KMS-11 (cell line): ENCODE measurements around the gene TRPM1.

Experiments used
- H2AFZ ChIP-seq: fragments of 200-600 bp; sonication (generic); 2 replicates; pipeline ENCODE4 v1.6.1; 2016; ENCODE audit warnings: antibody characterized with exemption, mixed run types, low read depth
- H3K27ac ChIP-seq: fragments of 200-600 bp; sonication (generic); 2 replicates; pipeline ENCODE4 v1.6.1; 2016; ENCODE audit warnings: mild to moderate bottlenecking, mixed run types
- H3K27me3 ChIP-seq: fragments of 200-600 bp; sonication (generic); 2 replicates; pipeline ENCODE4 v1.6.1; 2017; ENCODE audit warnings: mild to moderate bottlenecking, low read depth, mixed run types, moderate library complexity; ENCODE audit not compliant: insufficient read depth
- H3K36me3 ChIP-seq: fragments of 200-600 bp; sonication (generic); 2 replicates; pipeline ENCODE4 v1.6.1; 2017; ENCODE audit warnings: mild to moderate bottlenecking, mixed run types; ENCODE audit not compliant: insufficient read depth
- H3K4me1 ChIP-seq: fragments of 200-600 bp; sonication (generic); 2 replicates; pipeline ENCODE4 v1.6.1; 2016; ENCODE audit warnings: mild to moderate bottlenecking, low read depth, mixed run types; ENCODE audit not compliant: poor library complexity, severe bottlenecking
- H3K4me2 ChIP-seq: fragments of 200-600 bp; sonication (generic); 2 replicates; pipeline ENCODE4 v1.7.0; 2016; ENCODE audit warnings: mild to moderate bottlenecking, mixed run types
- H3K4me3 ChIP-seq: fragments of 200-600 bp; sonication (generic); IDR thresholded peaks from 2 replicates; pipeline ENCODE4 v1.6.1; 2017; ENCODE audit warnings: low read depth, low read length, mixed read lengths; ENCODE audit not compliant: insufficient read depth
- H3K79me2 ChIP-seq: fragments of 200-600 bp; sonication (generic); 2 replicates; pipeline ENCODE4 v1.6.1; 2016; ENCODE audit warnings: low read depth, mixed run types; ENCODE audit not compliant: insufficient read depth
- H3K9ac ChIP-seq: fragments of 200-600 bp; sonication (generic); 2 replicates; pipeline ENCODE4 v1.6.1; 2016; ENCODE audit warnings: mild to moderate bottlenecking, mixed run types
- H4K20me1 ChIP-seq: fragments of 200-600 bp; sonication (generic); 2 replicates; pipeline ENCODE4 v1.6.1; 2016; ENCODE audit warnings: mild to moderate bottlenecking, mixed run types; ENCODE audit not compliant: insufficient read depth
- CTCF ChIP-seq: fragments of 200-600 bp; sonication (generic); conservative IDR thresholded peaks from 2 replicates; pipeline ENCODE4 v1.6.1; 2017; ENCODE audit warnings: low read depth, mild to moderate bottlenecking, antibody characterized with exemption, low read length, moderate library complexity, mixed read lengths

Gene TRPM1

GRCh38 chr15:31104003-31104402 is 2.5 kb upstream of the TRPM1 start:
- H3K4me1 ChIP-seq = peaks cover 6% of the 10 kb centered on the region
- no peak overlapping the region for H3K9ac ChIP-seq
- TF ChIP-seq CTCF = no peak
- H3K4me3 ChIP-seq = no peak overlapping the region
- H4K20me1 ChIP-seq = no peaks in the 10 kb centered on the region
- no peaks in the 10 kb centered on the region for H3K79me2 ChIP-seq
- no peak overlapping the region for H2AFZ ChIP-seq
- no peak overlapping the region for H3K4me2 ChIP-seq
- no peaks in the 10 kb centered on the region for H3K36me3 ChIP-seq
- no peak overlapping the region for H3K27ac ChIP-seq
- no peaks in the 10 kb centered on the region for H3K27me3 ChIP-seq

GRCh38 chr15:31102374-31103342 is 1.1 kb upstream of the TRPM1 start:
- Histone ChIP-seq H3K4me1 (peaks cover 6% of the 10 kb centered on the region), H3K9ac (no peak overlapping the region), H3K36me3 (no peaks in the 10 kb centered on the region), H3K4me3 (no peak overlapping the region), H3K79me2 (no peaks in the 10 kb centered on the region), H3K27ac (no peak overlapping the region), H3K4me2 (no peak overlapping the region), H4K20me1 (no peaks in the 10 kb centered on the region), H2AFZ (no peak overlapping the region), H3K27me3 (no peaks in the 10 kb centered on the region)
- TF ChIP-seq CTCF = no peak

GRCh38 chr15:31102039-31102321 is 455 bp upstream of the TRPM1 start:
- no peak overlapping the region for H3K27ac ChIP-seq
- no peaks in the 10 kb centered on the region for H3K36me3 ChIP-seq
- TF ChIP-seq CTCF = no peak
- no peak overlapping the region for H3K4me2 ChIP-seq
- no peaks in the 10 kb centered on the region for H4K20me1 ChIP-seq
- H3K9ac ChIP-seq = no peak overlapping the region
- H3K4me1 ChIP-seq = peaks cover 6% of the 10 kb centered on the region
- H3K4me3 ChIP-seq = no peak overlapping the region
- H2AFZ ChIP-seq = no peak overlapping the region
- H3K27me3 ChIP-seq = no peaks in the 10 kb centered on the region
- no peaks in the 10 kb centered on the region for H3K79me2 ChIP-seq

GRCh38 chr15:31100738-31101137 is 787 bp downstream of the TRPM1 start:
- no peak overlapping the region for H3K4me3 ChIP-seq
- TF ChIP-seq CTCF = no peak
- no peak overlapping the region for H3K9ac ChIP-seq
- no peaks in the 10 kb centered on the region for H3K79me2 ChIP-seq
- H3K4me2 ChIP-seq = no peak overlapping the region
- no peak overlapping the region for H3K27ac ChIP-seq
- H3K27me3 ChIP-seq = no peaks in the 10 kb centered on the region
- peaks cover 6% of the 10 kb centered on the region for H3K4me1 ChIP-seq
- no peak overlapping the region for H2AFZ ChIP-seq
- no peaks in the 10 kb centered on the region for H3K36me3 ChIP-seq
- H4K20me1 ChIP-seq = no peaks in the 10 kb centered on the region
